SH-SY5Y (cell line): ENCODE results near the gene PRTG.

ENCODE experiments used
- GATA2 ChIP-seq: IDR thresholded peaks from 2 replicates; pipeline ENCODE4 v1.6.1; 2011; ENCODE audit warnings: mild to moderate bottlenecking, low read depth, low read length
- GATA3 ChIP-seq: IDR thresholded peaks from 2 replicates; pipeline ENCODE4 v1.6.1; 2011; ENCODE audit warnings: low read depth, mild to moderate bottlenecking, low read length, moderate library complexity

- TF ChIP-seq GATA2 (no peak), GATA3 (no peak)
These were observed 169.7 kb downstream of the PRTG start for GRCh38 chr15:55573224-55573623.
